K562 (cell line): ENCODE results near the gene ZNF618. TPM values are rescaled to one million over a fixed set of nuclear protein-coding genes. Genes with fewer than 3 reads are reported as not detected.

Source experiments
- ATAC-seq: fragments of 200-7000 bp; cut with Tn5 transposase; 3 replicates; pipeline ENCODE4 v1.9.1; 2020; ENCODE audit warnings: moderate library complexity
- BruUV-seq: library from RNA; stranded (reverse); fragments of 400-500 nt; replicated peaks from 2 replicates; lab custom pipeline; 2021; lab: Mats Ljungman, UMichigan
- CTCF ChIA-PET: fragments of 300-600 bp; formaldehyde crosslinking; extraction: SDS; loops from one replicate; lab custom pipeline; 2021; ENCODE audit warnings: low intra/inter-chr PET ratio; lab: Yijun Ruan, JAX
- POLR2A ChIA-PET: fragments of 300-600, 350-650 bp; sonication (Branson Sonifier 250); formaldehyde crosslinking; extraction: SDS; loops from one replicate; lab custom pipeline; 2021; ENCODE audit warnings: antibody characterized with exemption, inconsistent platforms; lab: Yijun Ruan, JAX
- DNase-seq, 4 experiments: peaks; one replicate each; pipeline versions ENCODE4 v3.0.0 to v3.0.0-alpha.2; 2011 to 2018; ENCODE audit warnings: low spot score in 3 of 4, mixed read lengths in 3 of 4; ENCODE audit errors: extremely low read depth in 1 of 4
- FAIRE-seq: peaks from 2 replicates; lab custom pipeline; 2011; peaks lifted over from hg19 to GRCh38; lab: Jason Lieb, UNC
- H2AFZ ChIP-seq: 2 replicates; pipeline ENCODE4 v1.6.0; 2011; ENCODE audit warnings: low read depth, low read length, control low read depth, inconsistent platforms
- H3K27ac ChIP-seq: fragments of 200-600 bp; 3 replicates; pipeline ENCODE4 v1.8.0; 2011; ENCODE audit warnings: low read depth, mild to moderate bottlenecking, control low read depth, inconsistent platforms, low read length, moderate library complexity, mixed read lengths; ENCODE audit errors: extremely low read depth
- H3K27me3 ChIP-seq, 2 experiments: fragments of 300-600 bp in 1 of 2; 2 replicates in 1 of 2; 3 replicates in 1 of 2; pipeline versions ENCODE4 v1.6.0 to v1.8.0; 2011; ENCODE audit warnings: inconsistent platforms in 2 of 2, low read length in 2 of 2, mild to moderate bottlenecking in 1 of 2, mixed read lengths in 1 of 2, moderate library complexity in 1 of 2; ENCODE audit not compliant: control insufficient read depth in 2 of 2, insufficient read depth in 2 of 2
- H3K36me3 ChIP-seq: fragments of 300-600 bp; 3 replicates; pipeline ENCODE4 v1.8.0; 2011; ENCODE audit warnings: mild to moderate bottlenecking, low read length, inconsistent platforms; ENCODE audit not compliant: control insufficient read depth, insufficient read depth
- H3K4me1 ChIP-seq, 2 experiments: fragments of 200-600 bp in 1 of 2; replicated peaks in 1 of 2; 2 replicates in 1 of 2; 3 replicates in 1 of 2; pipeline versions ENCODE4 v1.5.1 to v1.8.0; 2011; ENCODE audit warnings: inconsistent platforms in 2 of 2, low read length in 2 of 2, mild to moderate bottlenecking in 1 of 2, mixed read lengths in 1 of 2, moderate library complexity in 1 of 2; ENCODE audit not compliant: control insufficient read depth in 2 of 2, insufficient read depth in 2 of 2
- H3K4me2 ChIP-seq: 2 replicates; pipeline ENCODE4 v1.6.1; 2011; ENCODE audit warnings: low read length, control low read depth, inconsistent platforms, mixed read lengths; ENCODE audit not compliant: insufficient read depth
- H3K4me3 ChIP-seq: fragments of 200-600 bp; sonication (generic), shearing (Covaris generic); 2 replicates; pipeline ENCODE4 v1.5.1; 2016; ENCODE audit warnings: control low read depth, inconsistent platforms
- H3K79me2 ChIP-seq: fragments of 200-600 bp; 3 replicates; pipeline ENCODE4 v1.8.0; 2011; ENCODE audit warnings: low read length, inconsistent platforms; ENCODE audit not compliant: control insufficient read depth, insufficient read depth
- H3K9ac ChIP-seq, 2 experiments: 2 replicates each; pipeline versions ENCODE4 v1.6.0 to v1.6.1; 2011; ENCODE audit warnings: low read depth in 2 of 2, low read length in 2 of 2, control low read depth in 1 of 2, inconsistent platforms in 1 of 2, mild to moderate bottlenecking in 1 of 2, mixed read lengths in 1 of 2; ENCODE audit not compliant: insufficient read depth in 1 of 2
- H3K9me1 ChIP-seq: one replicate; pipeline ENCODE4 v1.6.0; 2011; ENCODE audit warnings: inconsistent platforms, mild to moderate bottlenecking, low read length, moderate library complexity; ENCODE audit not compliant: control insufficient read depth, insufficient read depth
- H3K9me3 ChIP-seq: replicated peaks from 2 replicates; pipeline ENCODE4 v1.5.1; 2011; ENCODE audit warnings: low read depth, low read length, inconsistent platforms; ENCODE audit not compliant: control insufficient read depth, insufficient read depth
- H4K20me1 ChIP-seq: replicated peaks from 2 replicates; pipeline ENCODE4 v1.6.1; 2011; ENCODE audit warnings: low read length, inconsistent platforms, mixed read lengths; ENCODE audit not compliant: control insufficient read depth, insufficient read depth
- CHD4 ChIP-seq: fragments of 200-600 bp; sonication (generic); IDR thresholded peaks from 3 replicates; pipeline ENCODE4 v1.6.1; 2012; ENCODE audit warnings: low read depth, mild to moderate bottlenecking, mixed read lengths, low read length, inconsistent platforms; ENCODE audit not compliant: insufficient read depth, insufficient replicate concordance, poor library complexity, severe bottlenecking
- HDGF ChIP-seq: fragments of 450-650 bp; IDR thresholded peaks from 2 replicates; pipeline ENCODE4 v1.6.1; 2016
- MTA1 ChIP-seq: fragments of 450-650 bp; IDR thresholded peaks from 2 replicates; pipeline ENCODE4 v1.6.1; 2017; ENCODE audit warnings: borderline replicate concordance
- NFE2L1 ChIP-seq: fragments of 450-650 bp; IDR thresholded peaks from 2 replicates; pipeline ENCODE4 v1.6.1; 2016; ENCODE audit warnings: missing genetic modification characterization, low read depth, mild to moderate bottlenecking, missing compliant biosample characterization, moderate library complexity, borderline replicate concordance
- NFIC ChIP-seq: fragments of 450-650 bp; IDR thresholded peaks from 2 replicates; pipeline ENCODE4 v1.6.1; 2017; ENCODE audit warnings: mild to moderate bottlenecking, inconsistent platforms
- RBM25 ChIP-seq: fragments of 200-400 bp; formaldehyde crosslinking; IDR thresholded peaks from 2 replicates; pipeline ENCODE4 v1.6.1; 2018; ENCODE audit warnings: low read length, low read depth, moderate library complexity; ENCODE audit not compliant: severe bottlenecking
- WGBS: fragments of 100-300 bp; shearing (Covaris generic); methylation state at CpG from one replicate; pipeline ENCODE4 v1.1.6; 2016; ENCODE audit warnings: low coverage, mixed read lengths; ENCODE audit not compliant: insufficient coverage; ENCODE audit errors: missing lambda C conversion rate; 5-methylcytosine and 5-hydroxymethylcytosine counted together
- in situ Hi-C: fragments of 300-500 bp; cut with MboI; formaldehyde crosslinking; loops from 4 replicates; pipeline ENCODE4 v1.15.0; 2018; ENCODE audit warnings: inconsistent platforms, mixed read lengths
- intact Hi-C: fragments of 100-400 bp; cut with micrococcal nuclease; formaldehyde crosslinking; loops from 2 replicates; pipeline ENCODE4 v1.14.2; 2022
- polyA plus RNA-seq, 8 experiments: library from polyadenylated mRNA; depleted of rRNA in 4 of 8; stranded (reverse) in 5 of 8; unstranded in 3 of 8; fragments of >200 nt; fragmentation: Nextera tagmentation in 2 of 8; fragmentation: Illumina TruSeq in 1 of 8; extraction: Ambion mirVana in 2 of 8; extraction: Trizol in 1 of 8; gene quantifications; 2 replicates each; pipeline versions ENCODE4 v1.2.1 to v1.2.3, GENCODE V29; 2011 to 2014; ENCODE audit warnings: inconsistent platforms in 1 of 8, missing spikeins in 1 of 8
- total RNA-seq, 7 experiments: library from RNA; depleted of rRNA in 6 of 7; stranded (reverse); fragments of >200 nt in 6 of 7; fragmentation: Illumina TruSeq in 2 of 7; extraction: Trizol in 2 of 7; gene quantifications; 2 replicates each; pipeline versions ENCODE4 v1.2.1 to v1.2.3, GENCODE V29; 2011 to 2021; ENCODE audit warnings: low replicate concordance in 1 of 7
- TF ChIP-seq, protein P1 (sequence below): fragments of 450-650 bp; conservative IDR thresholded peaks from 2 replicates; pipeline ENCODE4 v1.6.1; 2016; ENCODE audit warnings: missing genetic modification characterization, low read depth, mild to moderate bottlenecking, control low read depth, missing compliant biosample characterization

ZNF618 gene
- total and polyA plus RNA-seq, 9 of the 15 experiments (the other 6 are each of a cell fraction or from before 2014, with no cell fraction given), result 0.08 to 13.7 (median 3.4) TPM

DNA sequence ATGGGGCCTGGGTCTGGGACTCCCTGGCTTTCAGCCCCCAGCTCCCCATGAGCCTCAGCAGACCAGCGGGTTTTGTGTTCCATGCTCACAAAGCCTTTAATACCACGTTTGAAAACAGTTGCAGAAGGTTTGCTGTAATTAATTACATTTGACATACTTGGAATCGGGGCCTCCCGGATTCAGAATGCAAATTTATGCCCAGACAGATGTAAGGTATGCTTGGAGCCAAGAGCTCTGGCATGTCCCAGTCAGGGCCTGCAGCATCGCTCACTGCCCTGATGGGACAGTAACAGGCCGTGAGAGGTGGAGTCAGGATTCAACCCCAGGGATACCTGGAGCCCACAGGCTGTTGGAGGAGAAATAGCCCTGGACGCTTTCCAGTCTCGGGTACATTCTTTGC is 12.2 kb downstream of the ZNF618 start:
- H3K9me1 ChIP-seq, result no peaks in the 10 kb centered on the region
- 60% methylated on average over 6 of the region's 8 CpGs for WGBS
- H3K27me3 ChIP-seq, result no peaks in the 10 kb centered on the region
- peaks cover 54% of the 10 kb centered on the region for H3K79me2 ChIP-seq
- H3K4me3 ChIP-seq, result no peak overlapping the region
- ChIA-PET POLR2A (no interaction called here), CTCF (interaction anchor here (0.6 kb wide), 1 partner anchor 1012 kb away, joined by 3 read pairs; no protein-coding TSS in a partner anchor)
- no peak for DNase-seq
- no peaks in the 10 kb centered on the region; the same call in 1 of the 2 replicates for H4K20me1 ChIP-seq
- peaks cover 4% of the 10 kb centered on the region; the same call in 2 of the 3 replicates for H3K36me3 ChIP-seq
- no peak for ATAC-seq
- TF ChIP-seq, protein P1, sequence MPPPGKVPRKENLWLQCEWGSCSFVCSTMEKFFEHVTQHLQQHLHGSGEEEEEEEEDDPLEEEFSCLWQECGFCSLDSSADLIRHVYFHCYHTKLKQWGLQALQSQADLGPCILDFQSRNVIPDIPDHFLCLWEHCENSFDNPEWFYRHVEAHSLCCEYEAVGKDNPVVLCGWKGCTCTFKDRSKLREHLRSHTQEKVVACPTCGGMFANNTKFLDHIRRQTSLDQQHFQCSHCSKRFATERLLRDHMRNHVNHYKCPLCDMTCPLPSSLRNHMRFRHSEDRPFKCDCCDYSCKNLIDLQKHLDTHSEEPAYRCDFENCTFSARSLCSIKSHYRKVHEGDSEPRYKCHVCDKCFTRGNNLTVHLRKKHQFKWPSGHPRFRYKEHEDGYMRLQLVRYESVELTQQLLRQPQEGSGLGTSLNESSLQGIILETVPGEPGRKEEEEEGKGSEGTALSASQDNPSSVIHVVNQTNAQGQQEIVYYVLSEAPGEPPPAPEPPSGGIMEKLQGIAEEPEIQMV (tag), result no peak
- TF ChIP-seq NFIC (no peak), NFE2L1 (tag) (no peak), MTA1 (no peak), CHD4 (no peak), HDGF (no peak), RBM25 (no peak)
- TF ChIP-seq, all 486 proteins: peak for 0
- BruUV-seq, result no TSS peak
- Histone ChIP-seq H3K4me1 (peaks cover 3 to 36% of the 10 kb centered on the region in 2 experiments; a peak in 4 of 5 replicates), H3K9me3 (peaks cover 2% of the 10 kb centered on the region), H3K4me2 (no peak overlapping the region), H3K9ac (no peak overlapping the region; a peak in 1 of 4 replicates), H3K27ac (no peak overlapping the region), H2AFZ (no peak overlapping the region)
- no peak for FAIRE-seq
- in situ Hi-C loops (no loop called here), intact Hi-C loops (loop anchor here (5.0 kb wide), 1 partner anchor 74 kb away; no protein-coding TSS in a partner anchor)
